Iris pigment epithelial cell (primary cell): ENCODE results near the gene FARS2.
A peak's percentile ranks its signal among the peaks of the same experiment; 100 is the strongest.

Experiments
- DNase-seq: peaks from one replicate; pipeline ENCODE4 v3.0.0-alpha.2; 2011; ENCODE audit warnings: low read depth

FARS2 gene

DNA sequence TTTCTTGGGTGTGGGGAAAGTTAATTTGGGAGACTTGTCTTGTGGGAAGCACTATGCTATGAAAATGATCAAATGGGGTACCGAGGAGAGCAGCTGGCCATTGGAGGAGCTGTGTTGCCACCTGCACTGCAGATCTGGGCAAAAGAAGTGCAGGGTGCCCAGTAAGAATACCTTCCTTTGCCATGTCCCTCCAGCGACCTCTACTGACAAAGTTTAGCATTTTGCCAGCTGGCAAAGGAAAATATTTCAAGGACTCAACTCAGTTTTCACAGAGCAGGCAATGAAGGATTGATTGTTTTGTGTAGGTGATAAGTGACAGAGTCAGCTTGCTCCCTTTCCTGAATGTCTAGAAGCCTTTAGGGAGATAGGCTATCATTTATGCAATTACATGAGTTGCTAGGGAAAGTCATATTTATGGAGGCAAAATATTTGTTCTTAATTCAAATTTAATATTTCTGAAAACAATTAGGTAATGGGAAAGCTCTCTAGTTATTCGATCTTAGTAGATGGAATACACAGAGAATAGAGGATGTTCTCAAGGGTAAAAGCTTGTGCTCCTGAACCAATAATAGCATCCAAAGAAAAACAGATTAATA, 118.4 kb downstream of the FARS2 start:
- DNase-seq = peak; percentile 39

DNA sequence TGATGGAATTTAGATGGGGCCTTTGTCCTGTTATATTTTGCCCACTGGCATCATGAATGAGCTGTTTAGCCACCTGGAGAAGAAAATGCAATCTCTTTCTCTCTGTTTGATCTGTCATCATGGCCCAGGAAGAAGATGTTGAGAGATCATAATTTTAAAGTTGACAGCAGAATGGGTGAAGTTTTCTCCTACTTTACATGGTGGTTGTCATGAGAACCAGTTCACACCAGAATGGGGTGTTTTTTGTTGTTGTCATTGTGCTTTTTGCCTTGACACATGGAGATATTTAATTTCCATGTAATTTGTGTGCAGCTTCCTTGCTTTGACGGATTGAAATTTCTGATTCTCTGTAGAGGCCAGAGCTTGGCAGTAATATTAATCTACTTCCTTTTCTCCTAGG, 122.5 kb downstream of the FARS2 start:
- DNase-seq = no peak

DNA sequence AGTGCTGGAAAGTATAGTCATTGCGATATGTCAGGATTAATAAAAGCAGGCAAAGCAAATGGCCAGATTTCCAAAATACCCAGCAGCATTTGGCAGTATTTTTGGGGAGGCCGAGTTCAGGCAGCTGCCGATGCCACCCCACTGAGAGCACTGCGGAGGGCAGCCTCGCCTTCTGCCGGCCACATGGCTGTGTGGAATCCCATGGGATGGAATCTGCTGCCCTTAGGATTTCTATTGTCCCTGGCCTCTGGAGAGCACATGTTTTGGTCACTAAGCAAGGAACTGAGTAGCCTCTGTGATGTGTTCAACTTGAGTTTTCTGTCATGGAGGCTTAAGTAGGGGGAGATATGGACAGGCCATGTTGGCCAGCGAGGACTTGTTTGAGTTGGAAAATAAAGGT, 123.0 kb downstream of the FARS2 start:
- DNase-seq = no peak

DNA sequence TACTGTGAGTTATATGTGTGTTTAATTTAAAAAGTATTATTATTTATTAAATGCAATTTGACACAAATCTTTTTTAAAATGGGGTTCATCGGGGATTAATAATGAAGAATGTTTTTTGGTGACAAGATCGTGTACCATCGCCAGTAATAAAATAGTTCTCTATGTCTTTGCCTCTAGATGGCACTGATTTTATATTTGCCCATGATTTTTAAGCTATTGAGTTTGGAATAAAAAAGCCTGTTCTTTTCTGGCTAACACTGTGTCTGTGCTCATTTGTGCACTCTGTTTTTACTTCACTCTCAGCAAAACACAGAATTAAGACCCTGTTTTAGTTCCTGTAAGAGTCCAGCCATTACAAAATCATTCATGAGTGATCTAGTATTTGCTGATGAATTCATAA, 127.0 kb downstream of the FARS2 start:
- no peak for DNase-seq

DNA sequence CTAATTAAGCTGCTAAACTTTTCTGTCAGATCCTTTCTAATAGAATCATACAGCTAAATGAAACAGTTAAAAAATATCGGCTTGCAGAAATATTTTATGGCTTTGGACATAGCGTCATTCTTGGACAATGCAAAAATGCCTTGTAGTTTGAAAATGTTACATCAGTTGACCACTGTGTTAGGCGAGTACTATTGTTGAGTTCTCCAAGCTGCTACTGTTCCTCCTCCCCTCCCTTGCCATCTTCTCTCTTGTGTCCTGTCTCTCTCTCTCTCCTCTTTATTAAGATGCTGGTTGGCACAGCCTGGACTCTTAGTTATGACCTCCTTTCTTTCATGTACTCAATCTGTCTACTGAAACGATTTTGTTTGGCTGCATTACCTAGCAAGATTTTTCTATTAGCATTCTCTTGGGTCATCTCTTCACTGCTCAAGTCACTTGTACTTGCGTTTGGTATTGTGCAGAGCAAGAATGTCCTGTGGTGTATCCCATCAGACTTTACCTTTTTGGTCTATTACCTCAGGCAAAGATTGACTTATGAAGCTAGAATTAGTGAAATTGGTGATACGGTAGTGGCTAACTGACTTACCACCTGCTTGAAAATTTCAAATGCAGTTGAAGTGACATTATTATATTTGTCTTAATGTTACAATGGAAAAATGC, 127.9 kb downstream of the FARS2 start:
- no peak for DNase-seq

DNA sequence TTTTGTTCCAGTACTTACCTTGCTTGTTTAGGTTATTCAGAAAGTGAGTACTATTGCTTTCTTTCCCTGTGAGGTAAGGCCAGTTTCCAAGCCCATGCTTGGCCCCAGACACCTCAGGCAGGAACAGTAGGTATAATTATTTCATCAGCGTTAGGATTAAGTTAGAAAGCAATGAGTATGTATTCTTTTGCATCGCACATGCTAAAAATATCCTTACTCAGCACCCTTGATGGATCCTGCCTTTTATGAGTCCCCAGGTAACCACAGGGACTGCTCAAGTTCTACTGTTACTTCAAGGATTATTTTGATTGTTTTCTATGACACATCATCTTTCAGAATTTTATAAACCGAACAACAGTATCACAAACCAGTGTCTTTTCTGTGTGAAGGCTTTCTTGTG, 128.9 kb downstream of the FARS2 start:
- no peak for DNase-seq

DNA sequence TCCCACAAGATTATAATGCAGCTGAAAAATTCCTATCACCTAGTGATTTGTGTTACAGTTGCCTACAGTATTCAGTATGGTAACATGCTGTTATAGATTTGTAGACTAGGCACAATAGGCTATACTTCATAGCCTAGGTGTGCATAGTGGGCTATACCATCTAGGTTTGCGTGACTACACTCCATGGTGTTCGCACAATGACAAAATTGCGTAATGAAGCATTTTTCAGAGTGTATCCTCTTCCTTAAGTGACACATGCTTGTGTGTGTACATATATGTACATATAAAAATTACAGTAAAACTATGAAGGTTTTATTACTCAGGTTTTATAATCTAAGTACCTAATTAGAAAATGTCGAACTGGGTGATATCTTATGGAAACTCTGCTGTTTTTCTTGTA, 133.0 kb downstream of the FARS2 start:
- DNase-seq = no peak

DNA sequence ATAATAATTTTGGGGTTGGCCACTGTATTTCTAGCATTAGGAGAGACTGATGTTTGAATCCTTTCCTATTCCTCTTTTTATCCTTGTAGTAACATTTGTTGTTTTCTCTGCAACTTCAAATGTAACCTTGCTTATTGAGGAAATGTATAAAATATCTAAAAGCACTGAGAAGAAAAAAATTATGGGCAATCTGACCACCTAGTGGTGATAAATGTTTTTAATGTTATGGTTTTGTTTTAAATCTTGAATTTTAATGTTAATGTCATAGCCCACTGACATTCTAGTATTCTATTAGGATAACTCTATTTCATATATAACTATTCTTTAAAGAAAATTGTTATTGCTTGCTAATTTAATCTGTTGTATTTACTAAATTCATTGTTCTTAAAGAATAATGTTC, 134.4 kb downstream of the FARS2 start:
- DNase-seq = no peak

DNA sequence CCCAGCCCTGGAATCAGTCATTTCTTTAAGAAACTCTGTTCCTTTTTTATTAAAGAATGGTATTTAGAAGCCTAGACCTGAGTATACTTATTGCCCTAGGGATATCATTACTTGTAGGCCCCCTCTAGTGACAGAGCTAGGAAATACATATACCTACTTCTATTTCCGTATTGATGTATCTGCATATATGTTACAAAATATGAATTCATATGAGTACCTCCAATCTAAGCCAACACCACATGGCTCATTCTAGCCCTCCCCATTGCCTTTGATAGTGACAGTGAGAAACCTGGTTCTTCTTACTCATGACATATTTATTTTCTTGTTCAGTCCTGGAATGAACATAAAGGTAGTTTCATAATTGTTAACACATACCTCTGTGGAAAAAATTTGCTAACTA, 137.2 kb downstream of the FARS2 start:
- peak; percentile 63 for DNase-seq

DNA sequence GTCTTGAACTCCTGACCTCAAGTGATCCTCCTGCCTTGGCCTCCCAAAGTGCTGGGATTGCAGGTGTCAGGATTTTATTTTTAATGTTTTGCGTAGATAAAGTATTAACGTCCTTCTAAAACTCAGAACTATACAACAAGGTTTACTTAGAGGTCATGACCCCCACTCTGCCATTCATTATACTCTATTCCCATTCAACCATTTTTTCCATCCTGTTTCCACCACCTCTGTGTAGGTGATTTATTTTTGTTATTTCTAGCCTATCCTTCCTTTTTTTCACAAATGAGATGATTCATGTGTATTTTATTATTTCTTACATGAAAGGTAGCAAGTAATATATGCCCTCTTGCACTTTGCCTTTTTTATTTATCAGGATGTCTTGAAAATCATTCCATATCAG, 138.1 kb downstream of the FARS2 start:
- DNase-seq = no peak

DNA sequence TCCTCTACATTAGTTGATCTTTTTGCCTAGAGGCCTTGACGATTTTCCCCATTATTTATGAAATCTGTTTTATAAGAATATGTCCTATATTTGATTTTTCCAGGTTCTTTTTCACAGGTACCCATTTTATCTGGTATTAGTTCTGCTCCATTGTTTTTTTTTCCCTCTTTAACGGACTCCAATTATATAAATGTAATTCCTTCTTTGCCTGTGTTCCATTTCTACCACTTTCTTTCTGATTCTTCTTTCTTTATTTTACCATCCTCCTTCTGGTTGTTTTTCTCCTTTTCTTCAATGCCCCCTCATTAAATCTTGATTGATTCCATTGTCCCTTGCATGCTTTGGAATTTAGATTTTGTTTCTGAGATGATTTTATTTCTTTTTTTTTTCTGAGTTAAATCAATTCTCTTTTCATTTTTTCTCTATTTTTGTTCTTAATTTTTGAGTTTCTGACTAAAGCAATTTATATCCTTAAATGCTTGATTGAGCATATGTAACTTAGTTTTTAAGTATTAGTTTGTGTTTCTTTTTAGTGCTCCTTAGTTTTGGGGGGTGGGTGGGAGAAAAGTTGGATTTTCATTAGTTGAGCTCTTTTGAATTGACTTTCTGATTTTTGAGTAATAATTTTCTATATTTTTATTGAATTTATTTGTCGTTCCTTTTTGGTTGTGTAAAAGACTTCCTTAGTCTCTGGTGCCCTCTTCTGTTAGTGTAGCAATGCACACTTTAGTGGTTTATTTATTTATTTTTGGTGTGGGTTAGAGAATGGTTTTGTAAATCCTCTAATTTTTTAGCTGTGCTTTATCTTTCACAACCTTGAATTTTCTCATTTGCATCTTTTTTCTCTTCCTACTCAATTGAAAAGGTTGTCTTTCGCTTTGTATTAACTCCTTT, 140.8 kb downstream of the FARS2 start:
- DNase-seq = peak; percentile 40

DNA sequence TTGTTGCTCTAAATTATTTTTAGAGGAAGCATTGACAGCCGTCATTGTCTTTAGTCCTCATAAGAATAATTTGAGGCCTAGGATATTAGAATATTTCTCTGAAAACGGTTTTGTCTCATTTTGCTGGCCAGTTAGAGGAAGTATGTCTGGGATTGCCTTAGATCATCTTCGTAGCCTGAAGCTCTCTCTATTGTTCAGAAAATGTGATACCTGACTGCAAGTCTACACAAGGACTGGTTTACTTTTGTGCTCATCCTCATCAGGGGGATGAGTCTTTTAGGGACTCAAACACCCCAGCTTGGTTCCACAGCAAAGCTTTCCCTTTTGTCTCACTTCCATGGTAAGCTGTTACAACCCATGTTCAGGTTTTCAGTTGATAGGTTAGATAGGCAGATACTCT, 141.8 kb downstream of the FARS2 start:
- no peak for DNase-seq

DNA sequence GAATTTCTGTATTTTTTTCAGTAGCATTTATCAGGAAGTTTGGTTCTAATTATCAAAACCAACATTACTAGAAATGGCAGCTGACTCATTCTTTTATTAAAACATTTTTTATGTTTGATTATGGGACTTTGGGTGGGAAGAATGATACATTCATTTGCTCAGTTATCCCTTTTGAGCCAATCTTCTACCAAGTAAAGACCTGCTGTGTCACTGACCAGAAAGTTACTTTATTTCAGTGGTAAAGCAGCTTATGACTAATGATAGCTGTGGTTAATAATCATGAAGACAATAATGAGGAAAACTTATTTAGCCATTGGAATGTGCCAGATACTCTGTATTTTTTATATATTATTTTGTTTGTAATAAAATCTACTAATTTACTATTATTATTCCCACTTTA, 142.3 kb downstream of the FARS2 start:
- peak; percentile 36 for DNase-seq

DNA sequence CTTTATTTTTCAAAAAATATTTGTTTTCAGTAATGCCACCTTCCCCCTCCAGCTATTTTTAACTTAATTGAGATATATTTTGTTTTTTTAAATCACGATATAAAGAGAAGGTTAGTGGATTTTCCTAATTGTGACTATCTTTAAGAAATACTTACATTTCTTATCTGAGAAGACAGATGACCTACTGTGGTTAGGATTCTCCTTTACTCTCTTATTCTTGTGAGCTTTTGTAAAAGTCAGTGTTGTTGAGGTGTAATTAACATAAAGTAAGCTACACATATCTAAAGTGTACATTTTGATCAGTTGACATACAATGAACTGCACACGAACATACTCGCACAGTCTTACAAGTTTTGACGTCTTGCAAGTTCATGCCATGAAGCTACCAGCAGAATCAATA, 144.7 kb downstream of the FARS2 start:
- no peak for DNase-seq

DNA sequence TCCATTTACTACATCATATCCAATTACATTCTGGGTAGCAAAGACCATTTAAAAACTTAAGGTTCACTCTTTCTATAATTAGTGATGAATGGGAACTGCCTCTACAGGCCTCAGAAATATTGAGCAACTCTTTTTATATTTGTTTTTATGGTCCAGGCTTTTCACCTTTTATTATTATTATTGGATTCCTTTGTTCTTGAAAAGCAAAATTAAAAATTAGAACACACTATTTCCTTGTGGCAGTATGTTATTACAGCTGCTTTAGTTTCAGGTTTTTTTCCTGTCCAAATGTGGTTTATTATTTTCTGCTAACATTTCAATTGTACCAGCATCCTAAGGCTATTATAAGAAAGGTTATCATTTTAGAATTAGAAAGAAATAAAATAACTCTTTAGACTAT, 150.1 kb downstream of the FARS2 start:
- DNase-seq = no peak

DNA sequence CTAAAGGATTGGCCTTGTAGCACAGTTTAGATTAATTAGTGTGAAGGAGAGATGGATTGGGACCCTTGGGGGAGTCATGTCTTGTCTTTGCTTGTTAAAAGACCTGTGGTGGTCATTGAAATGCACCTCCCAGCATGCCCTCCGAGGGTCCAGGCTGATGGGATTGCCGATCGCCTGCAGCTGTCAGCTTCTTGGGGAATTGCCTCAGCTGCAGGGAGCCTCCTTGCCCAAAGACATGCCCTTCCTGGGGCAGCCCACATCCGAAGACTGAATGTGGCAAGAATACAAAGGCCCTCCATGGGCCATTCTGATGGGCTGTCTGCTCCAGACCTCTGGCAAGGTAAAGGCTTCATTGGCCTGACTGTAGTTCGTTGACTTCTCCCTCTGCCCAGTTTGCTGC, 150.7 kb downstream of the FARS2 start:
- DNase-seq = no peak

DNA sequence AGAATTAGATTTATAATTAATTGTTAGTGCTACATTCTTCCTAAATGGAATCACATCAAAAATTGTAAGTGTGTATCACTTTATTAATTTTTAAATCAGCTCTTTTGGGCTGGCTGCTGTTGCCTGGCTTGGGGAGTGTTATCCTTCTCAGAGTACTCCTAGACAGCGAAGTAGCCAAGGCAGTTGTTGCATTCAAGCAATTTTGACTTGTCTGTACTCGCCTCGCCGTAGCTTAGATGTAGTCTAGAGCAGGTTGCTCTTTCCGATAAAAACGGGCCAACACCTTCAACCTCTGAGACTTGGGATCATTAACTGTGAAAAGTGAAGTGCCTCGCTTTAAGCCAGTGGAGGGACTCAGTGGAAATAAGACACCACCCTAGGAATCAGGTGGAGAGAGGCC, 151.3 kb downstream of the FARS2 start:
- no peak for DNase-seq

DNA sequence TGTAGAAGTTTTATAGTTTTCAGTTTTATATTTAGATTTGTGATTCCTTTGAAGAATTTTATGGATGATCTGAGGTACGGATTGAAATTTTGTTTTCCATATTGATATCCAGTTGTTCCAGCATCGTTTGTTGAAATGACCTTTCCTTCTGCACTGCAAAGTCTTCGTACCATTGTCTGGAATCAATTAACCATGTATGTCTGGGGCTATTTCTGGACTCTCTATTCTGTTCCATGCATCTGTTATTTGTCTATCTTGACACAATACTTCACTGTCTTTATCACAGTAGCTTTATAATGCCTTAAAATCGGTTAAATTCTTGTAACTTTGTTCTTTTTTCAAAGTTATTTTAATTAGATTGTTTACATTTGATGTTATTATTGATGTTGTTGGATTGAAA, 154.9 kb downstream of the FARS2 start:
- no peak for DNase-seq

DNA sequence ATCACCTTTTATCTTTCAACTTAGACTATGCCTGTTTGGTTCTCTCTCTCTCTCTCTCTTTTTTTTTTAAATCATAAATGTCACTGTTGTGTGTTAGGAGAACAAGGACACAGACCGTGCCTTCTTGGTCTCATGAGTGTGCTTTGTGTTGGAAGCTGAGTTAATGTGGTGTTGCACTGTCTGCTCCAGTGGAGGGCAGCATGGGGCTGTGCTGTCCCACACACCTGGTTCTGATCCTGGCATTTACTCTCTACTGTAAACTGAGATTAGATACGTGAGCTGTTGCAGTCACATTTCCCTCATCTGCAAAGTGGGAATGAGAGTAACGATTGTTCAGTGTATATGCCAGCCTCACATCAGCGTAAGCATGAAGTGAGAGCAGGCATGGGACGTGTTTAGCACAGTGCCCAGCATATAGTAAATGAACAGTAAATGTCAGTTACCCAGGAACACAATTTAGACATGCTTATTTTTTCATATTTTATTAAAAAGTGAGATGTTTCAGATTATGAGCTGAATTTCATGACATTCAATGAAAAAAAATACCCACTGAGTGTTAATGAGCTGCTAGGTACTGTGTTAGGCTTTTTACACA, 161.1 kb downstream of the FARS2 start:
- peak; percentile 65 for DNase-seq

DNA sequence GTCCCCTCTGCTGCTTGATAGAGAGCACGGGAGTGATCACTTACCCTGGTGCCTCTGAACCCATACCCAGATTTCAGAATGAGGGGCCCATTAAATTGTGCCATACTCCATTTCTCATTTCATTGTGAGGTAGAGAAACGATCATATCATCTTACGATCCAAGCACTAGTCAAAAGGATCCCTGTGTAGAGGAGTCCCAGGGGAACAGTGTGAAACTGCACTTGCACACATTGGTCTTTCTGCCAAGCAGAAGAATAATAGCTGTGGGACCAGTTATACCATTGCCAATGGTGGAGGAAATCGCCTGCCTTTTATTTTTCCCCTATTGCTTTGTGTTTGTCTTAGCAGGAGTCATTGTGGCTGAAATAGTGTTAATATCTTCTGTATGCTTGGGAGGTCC, 161.9 kb downstream of the FARS2 start:
- no peak for DNase-seq

DNA sequence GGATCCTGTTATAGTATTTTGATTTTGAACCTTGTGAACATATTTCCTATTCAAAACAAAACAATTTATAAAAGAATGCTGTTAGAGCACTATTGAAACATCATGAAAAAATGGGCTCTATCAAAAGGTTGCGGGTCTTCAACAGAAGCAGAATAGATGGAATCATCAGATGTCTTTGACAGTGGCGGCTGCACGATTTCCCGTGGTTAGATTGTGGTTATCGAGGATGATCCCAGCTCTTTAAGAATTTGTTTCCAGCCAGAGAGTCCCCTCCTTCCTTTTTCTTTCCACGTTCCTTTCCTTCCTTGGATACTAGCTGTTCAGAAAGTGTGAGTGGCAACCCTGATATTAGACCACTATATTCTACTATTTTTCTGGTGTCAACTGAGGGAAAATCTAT, 163.4 kb downstream of the FARS2 start:
- DNase-seq = no peak

DNA sequence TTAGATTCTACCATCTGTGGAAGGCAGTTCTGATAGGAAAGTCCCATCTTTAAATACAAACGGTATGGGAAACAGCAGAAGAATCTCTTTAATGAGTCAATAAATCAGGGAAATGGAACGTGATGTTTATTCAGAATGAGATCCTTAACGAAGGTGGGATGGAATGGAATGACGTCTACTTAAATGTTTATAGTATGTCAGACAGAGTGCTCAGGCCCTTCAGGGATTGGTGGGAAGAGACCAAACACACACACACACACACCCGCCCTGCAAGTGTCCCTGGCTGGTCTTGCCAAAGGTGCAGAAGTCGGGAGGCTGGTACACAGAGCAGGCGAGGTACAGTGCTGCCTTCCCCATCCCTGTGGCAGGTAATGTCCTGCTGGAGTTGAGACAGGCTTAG, 164.0 kb downstream of the FARS2 start:
- DNase-seq = no peak

DNA sequence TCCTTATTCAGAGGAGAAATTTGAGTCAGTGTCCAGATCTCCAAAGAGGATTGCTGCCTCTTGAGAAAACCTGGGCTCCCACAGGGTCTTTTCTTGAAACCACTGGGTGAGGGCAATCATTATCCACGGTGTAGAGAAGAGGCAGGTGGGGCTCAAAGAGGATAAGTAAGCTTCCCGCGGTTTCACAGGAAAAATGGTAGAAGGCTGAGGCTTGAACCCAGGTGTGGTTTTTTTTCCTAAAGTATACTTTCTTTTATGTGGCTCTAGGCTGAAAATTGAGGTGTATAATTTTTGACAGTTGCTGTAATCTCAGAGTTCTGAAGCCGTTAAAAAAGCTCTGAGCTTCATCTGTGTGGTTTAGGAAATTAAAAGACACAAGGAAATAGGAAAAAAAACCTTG, 164.5 kb downstream of the FARS2 start:
- DNase-seq = no peak
